ENCODE measurements around the gene ACTG1.

DNA sequence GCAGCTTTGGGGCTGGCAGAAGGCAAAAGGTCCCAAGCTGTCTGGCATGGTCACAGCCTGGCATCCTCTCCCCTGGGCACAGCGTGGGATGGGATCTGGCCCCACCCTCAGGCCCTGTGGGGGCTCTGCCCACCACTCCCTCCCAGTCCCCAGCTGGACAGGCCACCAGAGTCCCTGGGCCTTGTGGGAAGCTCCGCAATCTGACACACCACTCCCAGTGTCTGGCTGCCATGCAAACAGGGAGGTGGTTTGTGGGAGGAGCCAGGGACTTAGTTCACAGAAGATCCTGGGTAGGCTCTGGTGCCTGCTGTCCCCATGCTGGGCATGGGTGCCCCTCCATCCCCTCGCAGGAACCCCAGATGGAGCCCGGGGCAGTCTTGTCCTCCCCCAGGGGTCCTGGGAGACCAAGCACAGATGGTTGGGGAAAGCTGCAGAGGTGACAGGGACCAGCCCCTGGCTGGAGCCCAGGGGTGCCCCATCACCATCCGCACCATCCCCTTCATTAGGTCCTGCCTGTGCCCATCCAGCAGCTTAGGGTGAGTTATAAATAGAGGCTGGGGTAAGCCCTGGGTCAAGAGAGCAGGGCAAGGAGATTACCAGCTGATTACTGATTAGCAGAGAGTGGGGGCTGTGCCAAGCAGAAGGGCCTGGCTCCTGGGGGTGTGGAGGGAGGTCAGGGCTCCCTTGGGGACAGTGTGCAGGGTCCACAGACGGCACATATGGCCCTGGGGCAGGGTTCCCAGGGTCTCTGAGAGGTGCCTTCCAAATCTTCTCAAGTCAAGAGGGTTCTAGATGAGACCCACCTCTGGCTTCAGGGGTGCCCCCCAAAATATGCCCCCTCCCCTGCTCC is 21.8 kb upstream of the ACTG1 start:
- TF ChIP-seq, protein P1, sequence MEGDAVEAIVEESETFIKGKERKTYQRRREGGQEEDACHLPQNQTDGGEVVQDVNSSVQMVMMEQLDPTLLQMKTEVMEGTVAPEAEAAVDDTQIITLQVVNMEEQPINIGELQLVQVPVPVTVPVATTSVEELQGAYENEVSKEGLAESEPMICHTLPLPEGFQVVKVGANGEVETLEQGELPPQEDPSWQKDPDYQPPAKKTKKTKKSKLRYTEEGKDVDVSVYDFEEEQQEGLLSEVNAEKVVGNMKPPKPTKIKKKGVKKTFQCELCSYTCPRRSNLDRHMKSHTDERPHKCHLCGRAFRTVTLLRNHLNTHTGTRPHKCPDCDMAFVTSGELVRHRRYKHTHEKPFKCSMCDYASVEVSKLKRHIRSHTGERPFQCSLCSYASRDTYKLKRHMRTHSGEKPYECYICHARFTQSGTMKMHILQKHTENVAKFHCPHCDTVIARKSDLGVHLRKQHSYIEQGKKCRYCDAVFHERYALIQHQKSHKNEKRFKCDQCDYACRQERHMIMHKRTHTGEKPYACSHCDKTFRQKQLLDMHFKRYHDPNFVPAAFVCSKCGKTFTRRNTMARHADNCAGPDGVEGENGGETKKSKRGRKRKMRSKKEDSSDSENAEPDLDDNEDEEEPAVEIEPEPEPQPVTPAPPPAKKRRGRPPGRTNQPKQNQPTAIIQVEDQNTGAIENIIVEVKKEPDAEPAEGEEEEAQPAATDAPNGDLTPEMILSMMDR (IDR thresholded peaks at IDR 0.05), result no peak
- no peak for TF ChIP-seq EZH2 (IDR thresholded peaks at IDR 0.05; ENCODE audit: borderline replicate concordance, insufficient read depth, low read depth, low read length, poor library complexity, severe bottlenecking)

Data from B cell (primary cell).